AG09309 (cell line): Measurements from ENCODE around the gene NMRK1.

Experiments used
- DNase-seq: peaks from one replicate; pipeline ENCODE4 v3.0.0-alpha.2; 2010; ENCODE audit warnings: low read depth
- H3K4me3 ChIP-seq: 2 replicates; pipeline ENCODE4 v1.5.1; 2011; ENCODE audit warnings: mild to moderate bottlenecking, low read depth, low read length, moderate library complexity; ENCODE audit not compliant: control insufficient read depth
- TF ChIP-seq, protein P1 (sequence below): IDR thresholded peaks from 2 replicates; pipeline ENCODE4 v1.5.1; 2011; ENCODE audit warnings: mild to moderate bottlenecking, low read depth, low read length, inconsistent platforms; ENCODE audit not compliant: insufficient read depth, control insufficient read depth; ENCODE audit errors: missing control alignments

NMRK1 gene

DNA sequence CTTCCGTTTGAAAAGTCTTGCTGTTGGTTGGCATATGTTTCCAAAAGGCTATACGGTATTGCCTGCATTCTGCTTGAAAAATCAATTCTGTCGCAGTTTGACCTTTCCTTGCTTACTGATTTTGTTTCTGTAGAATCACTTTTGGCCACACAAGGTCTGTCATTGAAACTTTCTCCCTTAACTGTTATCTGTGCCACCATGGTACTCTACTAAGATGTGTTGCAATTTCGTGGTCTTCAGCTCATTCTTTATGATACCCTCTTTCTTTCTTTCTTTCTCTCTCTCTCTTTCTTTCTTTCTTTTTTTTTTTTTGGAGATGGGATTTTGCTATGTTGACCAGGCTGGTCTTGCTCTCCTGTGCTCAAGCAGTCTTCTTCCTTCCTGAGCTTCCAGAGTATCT lies 4.8 kb upstream of the NMRK1 start:
- TF ChIP-seq, protein P1, sequence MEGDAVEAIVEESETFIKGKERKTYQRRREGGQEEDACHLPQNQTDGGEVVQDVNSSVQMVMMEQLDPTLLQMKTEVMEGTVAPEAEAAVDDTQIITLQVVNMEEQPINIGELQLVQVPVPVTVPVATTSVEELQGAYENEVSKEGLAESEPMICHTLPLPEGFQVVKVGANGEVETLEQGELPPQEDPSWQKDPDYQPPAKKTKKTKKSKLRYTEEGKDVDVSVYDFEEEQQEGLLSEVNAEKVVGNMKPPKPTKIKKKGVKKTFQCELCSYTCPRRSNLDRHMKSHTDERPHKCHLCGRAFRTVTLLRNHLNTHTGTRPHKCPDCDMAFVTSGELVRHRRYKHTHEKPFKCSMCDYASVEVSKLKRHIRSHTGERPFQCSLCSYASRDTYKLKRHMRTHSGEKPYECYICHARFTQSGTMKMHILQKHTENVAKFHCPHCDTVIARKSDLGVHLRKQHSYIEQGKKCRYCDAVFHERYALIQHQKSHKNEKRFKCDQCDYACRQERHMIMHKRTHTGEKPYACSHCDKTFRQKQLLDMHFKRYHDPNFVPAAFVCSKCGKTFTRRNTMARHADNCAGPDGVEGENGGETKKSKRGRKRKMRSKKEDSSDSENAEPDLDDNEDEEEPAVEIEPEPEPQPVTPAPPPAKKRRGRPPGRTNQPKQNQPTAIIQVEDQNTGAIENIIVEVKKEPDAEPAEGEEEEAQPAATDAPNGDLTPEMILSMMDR: no peak
- no peak for DNase-seq

DNA sequence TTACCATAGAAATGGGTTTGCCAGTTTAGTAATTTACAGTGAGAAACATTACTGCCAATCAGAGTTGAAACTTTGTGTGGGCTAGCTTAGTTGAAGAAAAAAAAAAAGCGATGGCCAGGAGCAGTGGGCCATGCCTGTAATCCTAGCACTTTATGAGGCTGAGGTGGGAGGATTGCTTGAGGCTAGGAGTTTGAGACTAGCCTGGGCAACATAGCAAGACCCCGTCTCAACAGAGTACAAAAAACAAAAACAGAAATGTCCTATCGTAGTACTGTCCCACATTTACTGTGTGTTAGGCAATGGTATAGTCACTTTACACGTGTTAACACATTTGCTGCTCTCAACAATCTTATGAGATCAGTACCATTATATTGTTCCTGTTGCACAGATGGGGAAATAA lies 2.6 kb upstream of the NMRK1 start:
- no peak overlapping the region for H3K4me3 ChIP-seq
- TF ChIP-seq, protein P1: no peak
- no peak for DNase-seq

More for the DNA sequence above, 4.8 kb upstream of the NMRK1 start:
- H3K4me3 ChIP-seq: no peak overlapping the region

DNA sequence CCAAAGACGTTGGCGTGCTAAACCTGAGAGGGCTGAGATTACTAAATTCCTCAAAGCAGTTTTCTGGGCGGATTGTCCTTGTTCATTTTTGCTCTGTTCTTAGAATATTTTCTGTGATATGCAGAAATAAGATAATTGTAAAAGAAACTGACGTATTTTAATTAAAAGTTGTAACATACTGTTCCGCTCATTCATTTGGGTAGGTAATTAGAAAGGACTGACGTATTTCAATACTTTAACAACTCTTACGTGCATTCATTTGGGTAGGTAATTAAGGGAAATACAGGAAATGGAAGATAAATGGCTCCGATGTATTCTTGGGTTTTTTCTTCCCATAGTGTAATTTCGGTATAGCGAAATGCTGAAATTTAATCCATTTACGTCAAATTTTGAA lies 1.4 kb upstream of the NMRK1 start:
- no peak for DNase-seq
- TF ChIP-seq, protein P1: no peak
- H3K4me3 ChIP-seq: peak overlapping the region; percentile 97

DNA sequence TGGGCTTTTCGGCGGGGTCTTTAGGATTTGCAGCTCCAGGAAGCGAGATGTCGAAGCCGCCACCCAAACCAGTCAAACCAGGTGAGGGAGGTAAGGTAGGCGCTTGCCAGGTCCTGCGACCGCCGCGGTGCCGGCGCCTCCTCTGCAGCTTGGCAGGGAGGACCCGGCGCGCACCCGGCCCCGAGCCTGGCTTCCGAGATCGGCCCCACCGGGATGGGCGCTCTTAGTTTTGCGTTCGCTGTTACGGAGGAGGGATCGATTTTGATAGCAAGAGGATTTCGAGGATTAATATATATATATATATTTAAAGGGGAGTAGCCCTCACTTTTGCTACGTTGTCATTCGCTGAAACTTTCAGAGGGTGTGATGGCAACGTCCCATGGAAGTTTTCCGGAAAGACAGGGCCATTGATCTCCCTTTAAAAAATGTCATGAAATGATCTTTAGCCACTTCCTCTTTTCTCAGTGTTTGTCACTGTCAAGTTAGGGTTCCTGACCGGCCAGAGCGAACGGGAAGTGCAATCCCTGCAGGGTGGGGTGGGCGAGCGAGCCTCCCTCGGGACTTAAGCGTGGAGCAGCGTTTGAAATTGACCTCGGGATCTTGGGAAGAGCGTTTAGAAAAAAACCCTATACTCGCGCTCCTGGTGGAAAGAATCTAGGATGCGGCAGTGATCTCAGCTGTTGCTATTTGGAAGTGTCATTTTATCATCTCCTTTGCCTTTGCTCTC lies 854 bp upstream of the NMRK1 start:
- no peak for DNase-seq
- peak overlapping the region; percentile 97 for H3K4me3 ChIP-seq
- TF ChIP-seq, protein P1: peak; percentile 62

DNA sequence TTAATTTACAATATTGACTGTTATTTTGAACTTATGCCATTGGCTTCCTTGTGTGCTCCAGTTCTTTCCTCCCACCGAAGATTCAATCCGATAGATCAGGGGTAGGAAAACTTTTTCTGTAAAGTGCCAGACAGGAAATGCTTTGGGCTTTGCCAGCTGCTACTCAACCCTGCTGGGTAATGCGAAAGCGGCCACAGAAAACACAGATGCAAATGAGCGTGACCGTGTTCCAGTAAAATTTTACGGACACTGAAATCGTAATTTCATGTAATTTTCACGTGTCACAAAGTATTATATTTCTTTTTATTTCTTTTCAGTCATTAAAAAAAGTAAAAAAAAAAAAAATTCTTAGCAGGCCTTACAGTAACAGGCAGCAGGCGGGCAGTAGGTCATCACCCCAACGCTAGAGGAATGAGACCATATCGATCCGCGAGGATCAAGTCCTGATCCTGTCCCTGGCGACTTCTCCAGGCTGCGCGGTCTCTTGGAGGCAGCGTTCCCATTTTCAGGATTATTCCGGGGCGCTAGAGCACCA lies 599 bp downstream of the NMRK1 start:
- peak overlapping the region; percentile 93 for H3K4me3 ChIP-seq
- TF ChIP-seq, protein P1: no peak
- DNase-seq: no peak

DNA sequence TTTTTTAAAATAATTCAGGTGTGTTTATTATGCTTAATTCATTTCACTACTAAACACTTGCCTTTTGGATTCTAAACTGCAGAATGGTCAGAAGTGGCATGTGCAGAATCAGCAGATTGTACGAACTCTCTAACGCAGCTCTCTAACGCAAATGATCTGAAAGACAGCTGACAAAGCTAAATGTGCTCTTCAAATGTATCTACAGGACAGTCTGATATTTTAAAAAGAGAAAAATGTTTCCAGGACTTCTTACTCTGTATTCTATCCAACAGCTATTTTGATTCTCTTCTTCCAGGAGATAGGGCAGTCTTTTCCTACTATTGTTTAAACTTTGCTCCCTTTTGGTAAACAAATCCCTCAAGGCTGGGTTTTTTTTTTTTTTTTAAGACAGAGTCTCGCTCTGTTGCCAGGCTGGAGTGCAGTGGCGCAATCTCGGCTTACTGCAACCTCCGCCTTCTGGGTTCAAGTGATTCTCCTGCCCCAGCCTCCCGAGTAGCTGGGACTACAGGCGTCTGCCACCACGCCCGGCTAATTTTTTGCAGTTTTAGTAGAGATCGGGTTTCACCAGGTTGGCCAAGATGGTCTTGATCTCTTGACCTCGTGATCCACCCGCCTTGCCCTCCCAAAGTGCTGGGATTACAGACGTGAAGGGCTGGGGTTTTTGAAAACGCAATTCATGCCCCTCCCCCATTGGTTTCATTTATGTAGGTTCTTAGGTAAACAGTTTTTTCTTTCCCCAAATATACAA lies 1.2 kb downstream of the NMRK1 start:
- DNase-seq: no peak
- H3K4me3 ChIP-seq: peak overlapping the region; percentile 93
- TF ChIP-seq, protein P1: no peak
